WTC11 (cell line): ENCODE results near the gene PRUNE2. TPM values are rescaled to one million over a fixed set of nuclear protein-coding genes. Genes with fewer than 3 reads are reported as not detected.

Source experiments
- ATAC-seq: fragments of 200-7000 bp; cut with Tn5 transposase; 2 replicates; pipeline ENCODE4 v1.10.0; 2021; ENCODE audit warnings: mild to moderate bottlenecking, moderate library complexity
- CTCF ChIA-PET: fragments of 300-600 bp; sonication (Branson Sonifier 250); formaldehyde crosslinking; loops from one replicate; lab custom pipeline; 2021; ENCODE audit warnings: antibody characterized with exemption; lab: Charles Lee
- POLR2A ChIA-PET: fragments of 350-600 bp; sonication (Branson Sonifier 250); formaldehyde crosslinking; loops from one replicate; lab custom pipeline; 2021; ENCODE audit warnings: antibody characterized with exemption; lab: Charles Lee
- DNase-seq: peaks from one replicate; pipeline ENCODE4 v3.0.0; 2021; ENCODE audit warnings: low spot score
- H3K27ac Mint-ChIP-seq: 2 replicates; pipeline ENCODE4 v1.8.0; 2021; ENCODE audit warnings: mixed read lengths
- H3K27me3 Mint-ChIP-seq: 2 replicates; pipeline ENCODE4 v1.8.0; 2021; ENCODE audit warnings: low read depth, mild to moderate bottlenecking, moderate library complexity, mixed read lengths
- H3K36me3 Mint-ChIP-seq: 2 replicates; pipeline ENCODE4 v1.8.0; 2021; ENCODE audit warnings: mixed read lengths
- H3K4me1 Mint-ChIP-seq: 2 replicates; pipeline ENCODE4 v1.8.0; 2022; ENCODE audit warnings: mixed read lengths
- H3K4me3 Mint-ChIP-seq: 2 replicates; pipeline ENCODE4 v1.8.0; 2021; ENCODE audit warnings: mild to moderate bottlenecking, moderate library complexity, mixed read lengths
- H3K9me3 Mint-ChIP-seq: 2 replicates; pipeline ENCODE4 v1.8.0; 2021; ENCODE audit warnings: mixed read lengths
- ATF1 ChIP-seq: sonication (generic); formaldehyde crosslinking; IDR thresholded peaks from 2 replicates; pipeline ENCODE4 v1.8.1; 2023; ENCODE audit warnings: mild to moderate bottlenecking, moderate library complexity, missing genetic modification reagents
- ATF2 ChIP-seq: sonication (generic); formaldehyde crosslinking; IDR thresholded peaks from 2 replicates; pipeline ENCODE4 v1.8.1; 2022; ENCODE audit warnings: low read depth, missing genetic modification reagents, borderline replicate concordance
- ATF6 ChIP-seq: sonication (generic); formaldehyde crosslinking; IDR thresholded peaks from 2 replicates; pipeline ENCODE4 v1.8.1; 2023; ENCODE audit warnings: mild to moderate bottlenecking, missing genetic modification reagents
- CDX4 ChIP-seq: fragments of 250-450 bp; sonication (Bioruptor Pico); IDR thresholded peaks from 2 replicates; pipeline ENCODE4 v1.9.0; 2021; ENCODE audit warnings: moderate library complexity, mild to moderate bottlenecking, inconsistent platforms, borderline replicate concordance
- E2F1 ChIP-seq: sonication (generic); formaldehyde crosslinking; IDR thresholded peaks from 2 replicates; pipeline ENCODE4 v1.8.0; 2022; ENCODE audit warnings: mild to moderate bottlenecking, missing genetic modification reagents
- EMX1 ChIP-seq: fragments of 250-450 bp; sonication (Bioruptor Pico); IDR thresholded peaks from 2 replicates; pipeline ENCODE4 v1.8.0; 2021; ENCODE audit warnings: mild to moderate bottlenecking
- GTF2I ChIP-seq: fragments of 250-450 bp; sonication (Bioruptor Pico); conservative IDR thresholded peaks from 2 replicates; pipeline ENCODE4 v1.4.0; 2021; ENCODE audit warnings: mild to moderate bottlenecking
- IRF2 ChIP-seq: sonication (generic); formaldehyde crosslinking; IDR thresholded peaks from 2 replicates; pipeline ENCODE4 v1.8.0; 2022; ENCODE audit warnings: low read depth, missing genetic modification reagents, borderline replicate concordance
- JAZF1 ChIP-seq: fragments of 250-450 bp; sonication (Bioruptor Pico); IDR thresholded peaks from 2 replicates; pipeline ENCODE4 v1.9.0; 2021; ENCODE audit warnings: moderate library complexity, mild to moderate bottlenecking, inconsistent platforms
- JUN ChIP-seq: sonication (generic); formaldehyde crosslinking; IDR thresholded peaks from 2 replicates; pipeline ENCODE4 v1.8.0; 2023; ENCODE audit warnings: mild to moderate bottlenecking, missing genetic modification reagents
- MLX ChIP-seq: sonication (generic); formaldehyde crosslinking; IDR thresholded peaks from 2 replicates; pipeline ENCODE4 v1.8.1; 2023; ENCODE audit warnings: mild to moderate bottlenecking, missing genetic modification reagents, moderate library complexity
- MYBL2 ChIP-seq: sonication (generic); formaldehyde crosslinking; IDR thresholded peaks from 2 replicates; pipeline ENCODE4 v1.8.1; 2023; ENCODE audit warnings: mild to moderate bottlenecking, moderate library complexity, missing genetic modification reagents
- NFYB ChIP-seq: sonication (generic); formaldehyde crosslinking; conservative IDR thresholded peaks from 2 replicates; pipeline ENCODE4 v1.8.0; 2022; ENCODE audit warnings: low read depth, missing genetic modification reagents
- TCF7 ChIP-seq: sonication (generic); formaldehyde crosslinking; IDR thresholded peaks from 2 replicates; pipeline ENCODE4 v1.8.0; 2022; ENCODE audit warnings: mild to moderate bottlenecking, low read depth, missing genetic modification reagents, moderate library complexity
- TP53 ChIP-seq: sonication (generic); formaldehyde crosslinking; IDR thresholded peaks from 2 replicates; pipeline ENCODE4 v1.8.1; 2023; ENCODE audit warnings: mild to moderate bottlenecking, missing genetic modification reagents
- ZNF232 ChIP-seq: sonication (generic); formaldehyde crosslinking; IDR thresholded peaks from 2 replicates; pipeline ENCODE4 v1.8.0; 2022; ENCODE audit warnings: mild to moderate bottlenecking, missing genetic modification reagents
- total RNA-seq: library from RNA; stranded (reverse); gene quantifications from 3 replicates; pipeline ENCODE4 v1.2.3, GENCODE V29; 2021
- TF ChIP-seq, protein P1 (sequence below): fragments of 250-450 bp; sonication (Bioruptor Pico); IDR thresholded peaks from 2 replicates; pipeline ENCODE4 v1.8.0; 2021; ENCODE audit warnings: mild to moderate bottlenecking
- TF ChIP-seq, protein P2 (sequence below): sonication (generic); formaldehyde crosslinking; IDR thresholded peaks from 2 replicates; pipeline ENCODE4 v1.8.1; 2023; ENCODE audit warnings: mild to moderate bottlenecking, missing genetic modification reagents

The PRUNE2 gene
- total RNA-seq, 1 experiment from 2014 or later, result 13.1 TPM

DNA sequence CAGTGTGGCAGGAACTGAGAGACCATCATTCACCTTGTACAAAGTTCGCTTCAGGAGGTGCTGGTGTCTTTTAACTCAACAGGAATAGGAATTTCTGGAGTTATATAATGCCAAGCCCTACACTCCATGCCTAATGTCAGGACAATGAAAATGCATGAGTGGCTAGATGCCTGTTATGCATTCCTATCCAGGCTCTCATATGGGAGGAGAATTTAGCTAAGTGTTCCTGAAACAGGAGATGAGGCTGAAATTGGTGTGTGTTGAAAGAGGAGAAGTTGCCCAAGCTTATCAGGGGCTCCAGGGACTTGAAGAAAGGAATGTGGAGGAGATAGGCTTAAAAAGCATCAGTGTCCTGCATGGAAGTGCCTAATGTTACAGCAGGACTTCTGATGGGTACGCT lies 26.8 kb upstream of the PRUNE2 start:
- POLR2A ChIA-PET, result interaction anchor here (0.5 kb wide), 1 partner anchor 36 kb away, joined by 7 read pairs; no protein-coding TSS in a partner anchor
- Mint-ChIP-seq H3K4me1 (peaks cover 16% of the 10 kb centered on the region), H3K4me3 (no peak overlapping the region), H3K27me3 (no peaks in the 10 kb centered on the region; the same call in 1 of the 2 replicates), H3K9me3 (peaks cover 26% of the 10 kb centered on the region), H3K27ac (no peak overlapping the region), H3K36me3 (no peaks in the 10 kb centered on the region; the same call in 1 of the 2 replicates)
- TF ChIP-seq ATF1 (CRISPR knock-in tag) (no peak), E2F1 (CRISPR knock-in tag) (no peak), ATF6 (no peak), MYBL2 (CRISPR knock-in tag) (no peak), CDX4 (no peak), TP53 (CRISPR knock-in tag) (no peak), NFYB (CRISPR knock-in tag) (no peak), ZNF232 (CRISPR knock-in tag) (no peak), JUN (no peak), MLX (CRISPR knock-in tag) (no peak), EMX1 (CRISPR knock-in tag) (no peak)
- CTCF ChIA-PET, result no interaction called here
- ATAC-seq (no peak), DNase-seq (no peak)

- no peak overlapping the region for H3K4me3 Mint-ChIP-seq
- ATAC-seq (no peak), DNase-seq (no peak)
- no peak overlapping the region for H3K27ac Mint-ChIP-seq
- ChIA-PET CTCF (no interaction called here), POLR2A (interaction anchor here (0.5 kb wide), 1 partner anchor 35 kb away, joined by 7 read pairs; no protein-coding TSS in a partner anchor)
- H3K27me3 Mint-ChIP-seq, result no peaks in the 10 kb centered on the region; the same call in 1 of the 2 replicates
- peaks cover 26% of the 10 kb centered on the region for H3K9me3 Mint-ChIP-seq
- H3K36me3 Mint-ChIP-seq, result no peaks in the 10 kb centered on the region; the same call in 1 of the 2 replicates
- peaks cover 16% of the 10 kb centered on the region for H3K4me1 Mint-ChIP-seq
- no peak for TF ChIP-seq TCF7 (CRISPR knock-in tag)
- TF ChIP-seq ATF2 (CRISPR knock-in tag), result no peak
- no peak for TF ChIP-seq GTF2I (CRISPR knock-in tag)
- TF ChIP-seq, protein P1, sequence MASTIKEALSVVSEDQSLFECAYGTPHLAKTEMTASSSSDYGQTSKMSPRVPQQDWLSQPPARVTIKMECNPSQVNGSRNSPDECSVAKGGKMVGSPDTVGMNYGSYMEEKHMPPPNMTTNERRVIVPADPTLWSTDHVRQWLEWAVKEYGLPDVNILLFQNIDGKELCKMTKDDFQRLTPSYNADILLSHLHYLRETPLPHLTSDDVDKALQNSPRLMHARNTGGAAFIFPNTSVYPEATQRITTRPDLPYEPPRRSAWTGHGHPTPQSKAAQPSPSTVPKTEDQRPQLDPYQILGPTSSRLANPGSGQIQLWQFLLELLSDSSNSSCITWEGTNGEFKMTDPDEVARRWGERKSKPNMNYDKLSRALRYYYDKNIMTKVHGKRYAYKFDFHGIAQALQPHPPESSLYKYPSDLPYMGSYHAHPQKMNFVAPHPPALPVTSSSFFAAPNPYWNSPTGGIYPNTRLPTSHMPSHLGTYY, result no peak
- TF ChIP-seq JAZF1, result no peak
- TF ChIP-seq IRF2, result no peak
- TF ChIP-seq, protein P2, sequence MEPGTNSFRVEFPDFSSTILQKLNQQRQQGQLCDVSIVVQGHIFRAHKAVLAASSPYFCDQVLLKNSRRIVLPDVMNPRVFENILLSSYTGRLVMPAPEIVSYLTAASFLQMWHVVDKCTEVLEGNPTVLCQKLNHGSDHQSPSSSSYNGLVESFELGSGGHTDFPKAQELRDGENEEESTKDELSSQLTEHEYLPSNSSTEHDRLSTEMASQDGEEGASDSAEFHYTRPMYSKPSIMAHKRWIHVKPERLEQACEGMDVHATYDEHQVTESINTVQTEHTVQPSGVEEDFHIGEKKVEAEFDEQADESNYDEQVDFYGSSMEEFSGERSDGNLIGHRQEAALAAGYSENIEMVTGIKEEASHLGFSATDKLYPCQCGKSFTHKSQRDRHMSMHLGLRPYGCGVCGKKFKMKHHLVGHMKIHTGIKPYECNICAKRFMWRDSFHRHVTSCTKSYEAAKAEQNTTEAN (CRISPR knock-in tag), result no peak
Observed at GRCh38 chr9:76932265-76932664, 26.4 kb upstream of the PRUNE2 start.
